Nephron (organoid): ENCODE results near the gene PRR5L.

Experiments
- H3K27ac Mint-ChIP-seq, 3 experiments: 2 replicates each; pipeline ENCODE4 v1.8.0; 2020; ENCODE audit warnings: mixed read lengths in 3 of 3, mild to moderate bottlenecking in 2 of 3, moderate library complexity in 1 of 3
- H3K27me3 Mint-ChIP-seq: 2 replicates; pipeline ENCODE4 v1.8.0; 2021; ENCODE audit warnings: low read depth, mild to moderate bottlenecking, moderate library complexity, mixed read lengths
- H3K36me3 Mint-ChIP-seq: 2 replicates; pipeline ENCODE4 v1.8.0; 2020; ENCODE audit warnings: low read depth, mixed read lengths
- H3K4me1 Mint-ChIP-seq: 2 replicates; pipeline ENCODE4 v1.8.0; 2020; ENCODE audit warnings: mixed read lengths
- H3K4me3 Mint-ChIP-seq, 3 experiments: 2 replicates each; pipeline ENCODE4 v1.8.0; 2020; ENCODE audit warnings: mild to moderate bottlenecking in 3 of 3, mixed read lengths in 3 of 3, moderate library complexity in 2 of 3
- H3K9me3 Mint-ChIP-seq: 2 replicates; pipeline ENCODE4 v1.8.0; 2020; ENCODE audit warnings: mixed read lengths
- CTCF ChIP-seq, 3 experiments: fragments of 200-600 bp; sonication (generic); IDR thresholded peaks; one replicate each; pipeline ENCODE4 v1.5.0; 2021; ENCODE audit warnings: antibody characterized with exemption in 3 of 3; ENCODE audit not compliant: unreplicated experiment in 3 of 3

PRR5L gene

GRCh38 chr11:36349351-36350136 is 53.5 kb downstream of the PRR5L start:
- TF ChIP-seq CTCF (IDR thresholded peaks at IDR 0.05; ENCODE audit: unreplicated experiment in 3 of 3): no peak
- Mint-ChIP-seq H3K9me3 (no peaks in the 10 kb centered on the region), H3K36me3 (no peaks in the 10 kb centered on the region), H3K4me1 (peaks cover 5% of the 10 kb centered on the region), H3K27me3 (peaks cover 11% of the 10 kb centered on the region), H3K4me3 (no peak overlapping the region), H3K27ac (peak overlapping the region; percentile 59 to 86 (median 84))

- Mint-ChIP-seq H3K27ac (peak overlapping the region in 2 of 3 experiments; percentile 84 to 86), H3K4me3 (no peak overlapping the region), H3K9me3 (no peaks in the 10 kb centered on the region), H3K4me1 (peaks cover 5% of the 10 kb centered on the region), H3K27me3 (peaks cover 15% of the 10 kb centered on the region), H3K36me3 (no peaks in the 10 kb centered on the region)
- no peak for TF ChIP-seq CTCF (IDR thresholded peaks at IDR 0.05; ENCODE audit: unreplicated experiment in 3 of 3)
Observed at GRCh38 chr11:36350137-36350513, 54.0 kb downstream of the PRR5L start.

- H3K27me3 Mint-ChIP-seq: peaks cover 15% of the 10 kb centered on the region
- H3K27ac Mint-ChIP-seq: no peak overlapping the region
- no peak for TF ChIP-seq CTCF (IDR thresholded peaks at IDR 0.05; ENCODE audit: unreplicated experiment in 3 of 3)
- H3K36me3 Mint-ChIP-seq: no peaks in the 10 kb centered on the region
- peaks cover 5% of the 10 kb centered on the region for H3K4me1 Mint-ChIP-seq
- H3K9me3 Mint-ChIP-seq: no peaks in the 10 kb centered on the region
- no peak overlapping the region for H3K4me3 Mint-ChIP-seq
Observed at GRCh38 chr11:36352922-36353321, 56.8 kb downstream of the PRR5L start.

- no peak for TF ChIP-seq CTCF (IDR thresholded peaks at IDR 0.05; ENCODE audit: unreplicated experiment in 3 of 3)
- Mint-ChIP-seq H3K4me3 (no peak overlapping the region), H3K4me1 (peaks cover 5% of the 10 kb centered on the region), H3K27me3 (peaks cover 20% of the 10 kb centered on the region), H3K27ac (no peak overlapping the region), H3K36me3 (no peaks in the 10 kb centered on the region), H3K9me3 (no peaks in the 10 kb centered on the region)
Observed at GRCh38 chr11:36354221-36355003, 58.3 kb downstream of the PRR5L start.

- no peaks in the 10 kb centered on the region for H3K9me3 Mint-ChIP-seq
- no peak overlapping the region for H3K27ac Mint-ChIP-seq
- H3K4me1 Mint-ChIP-seq: peaks cover 10% of the 10 kb centered on the region
- H3K36me3 Mint-ChIP-seq: no peaks in the 10 kb centered on the region
- no peak for TF ChIP-seq CTCF (IDR thresholded peaks at IDR 0.05; ENCODE audit: unreplicated experiment in 3 of 3)
- peaks cover 25% of the 10 kb centered on the region for H3K27me3 Mint-ChIP-seq
- H3K4me3 Mint-ChIP-seq: no peak overlapping the region
Observed at GRCh38 chr11:36356201-36356600, 60.1 kb downstream of the PRR5L start.
